Measurements from ENCODE around the gene TLNRD1. TPM values are rescaled to one million over a fixed set of nuclear protein-coding genes. Genes with fewer than 3 reads are reported as not detected.
"Not testable (repeated sequence)": the region's sequence is repeated elsewhere in the genome, so short reads cannot be mapped to it uniquely, and the experiment has no call there.

Gene TLNRD1
- polyA plus RNA-seq (ENCODE audit: insufficient read length in 3 of 3): 10 to 100 TPM in 1 of 3 donors, 1 to 10 TPM in 2; 7.6 to 12.2 (median 9.6) TPM
- long read RNA-seq, donor 1, full-length matches to known transcripts: 25 of 25 reads
- long read RNA-seq, donor 1, partial matches to known transcripts: 0 of 25 reads
- long read RNA-seq, donor 1, other reads (novel, unspliced or antisense): 0 of 25 reads
- long read RNA-seq, donor 2, full-length matches to known transcripts: 25 of 25 reads
- long read RNA-seq, donor 2, partial matches to known transcripts: 0 of 25 reads
- long read RNA-seq, donor 2, other reads (novel, unspliced or antisense): 0 of 25 reads
- long read RNA-seq, donor 3, full-length matches to known transcripts: 39 of 39 reads
- long read RNA-seq, donor 3, partial matches to known transcripts: 0 of 39 reads
- long read RNA-seq, donor 3, other reads (novel, unspliced or antisense): 0 of 39 reads
- long read RNA-seq, donor 4, full-length matches to known transcripts: 25 of 25 reads
- long read RNA-seq, donor 4, partial matches to known transcripts: 0 of 25 reads
- long read RNA-seq, donor 4, other reads (novel, unspliced or antisense): 0 of 25 reads
- long read RNA-seq, donor 5, full-length matches to known transcripts: 21 of 21 reads
- long read RNA-seq, donor 5, partial matches to known transcripts: 0 of 21 reads
- long read RNA-seq, donor 5, other reads (novel, unspliced or antisense): 0 of 21 reads
- long read RNA-seq, donor 6, full-length matches to known transcripts: 30 of 30 reads
- long read RNA-seq, donor 6, partial matches to known transcripts: 0 of 30 reads
- long read RNA-seq, donor 6, other reads (novel, unspliced or antisense): 0 of 30 reads
- long read RNA-seq, donor 7, full-length matches to known transcripts: 46 of 46 reads
- long read RNA-seq, donor 7, partial matches to known transcripts: 0 of 46 reads
- long read RNA-seq, donor 7, other reads (novel, unspliced or antisense): 0 of 46 reads
- long read RNA-seq, donor 8, full-length matches to known transcripts: 15 of 15 reads
- long read RNA-seq, donor 8, partial matches to known transcripts: 0 of 15 reads
- long read RNA-seq, donor 8, other reads (novel, unspliced or antisense): 0 of 15 reads
- long read RNA-seq, donor 9, full-length matches to known transcripts: 34 of 34 reads
- long read RNA-seq, donor 9, partial matches to known transcripts: 0 of 34 reads
- long read RNA-seq, donor 9, other reads (novel, unspliced or antisense): 0 of 34 reads
- long read RNA-seq, donor 10, full-length matches to known transcripts: 29 of 29 reads
- long read RNA-seq, donor 10, partial matches to known transcripts: 0 of 29 reads
- long read RNA-seq, donor 10, other reads (novel, unspliced or antisense): 0 of 29 reads
- long read RNA-seq, donor 11, full-length matches to known transcripts: 24 of 24 reads
- long read RNA-seq, donor 11, partial matches to known transcripts: 0 of 24 reads
- long read RNA-seq, donor 11, other reads (novel, unspliced or antisense): 0 of 24 reads
- long read RNA-seq, donor 12, full-length matches to known transcripts: 33 of 33 reads
- long read RNA-seq, donor 12, partial matches to known transcripts: 0 of 33 reads
- long read RNA-seq, donor 12, other reads (novel, unspliced or antisense): 0 of 33 reads
- long read RNA-seq, donor 13, full-length matches to known transcripts: 14 of 14 reads
- long read RNA-seq, donor 13, partial matches to known transcripts: 0 of 14 reads
- long read RNA-seq, donor 13, other reads (novel, unspliced or antisense): 0 of 14 reads
- long read RNA-seq, donor 14: 0 reads
- long read RNA-seq, donor 15: 0 reads
- long read RNA-seq, donor 16, full-length matches to known transcripts: 29 of 29 reads
- long read RNA-seq, donor 16, partial matches to known transcripts: 0 of 29 reads
- long read RNA-seq, donor 16, other reads (novel, unspliced or antisense): 0 of 29 reads

- DNase-seq: peak; percentile 92
Measured at GRCh38 chr15:81000624-81001151, at the start of gene TLNRD1. Gene TLNRD1 (plus strand): TSS chr15:81000923. CDS start chr15:81002272, 1,349 bp downstream.

DNA sequence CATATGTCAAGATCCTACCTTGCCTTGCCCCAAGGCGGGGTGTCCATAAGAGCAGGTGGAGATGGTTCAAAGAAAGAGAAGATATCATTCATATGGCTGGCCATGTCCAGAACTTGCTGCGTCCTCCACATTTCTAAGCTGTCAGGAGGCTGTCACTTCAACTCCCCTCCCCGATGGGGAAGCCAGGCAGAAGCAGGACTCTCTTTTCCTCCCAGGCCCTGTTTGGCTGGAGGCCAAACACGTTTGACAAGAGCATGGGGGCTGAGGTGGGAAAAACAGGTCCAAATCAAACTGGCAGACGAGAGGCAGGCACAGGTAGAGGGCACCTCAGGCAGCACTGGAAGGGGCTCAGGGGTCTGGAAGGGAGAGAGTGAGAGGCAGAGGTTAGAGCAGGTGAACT is 48.8 kb upstream of the TLNRD1 start:
- no peak for DNase-seq

- no peak for DNase-seq
Measured at GRCh38 chr15:80953001-80953952, 47.4 kb upstream of the TLNRD1 start.

- DNase-seq: no peak
Measured at GRCh38 chr15:80953953-80954778, 46.6 kb upstream of the TLNRD1 start.

DNA sequence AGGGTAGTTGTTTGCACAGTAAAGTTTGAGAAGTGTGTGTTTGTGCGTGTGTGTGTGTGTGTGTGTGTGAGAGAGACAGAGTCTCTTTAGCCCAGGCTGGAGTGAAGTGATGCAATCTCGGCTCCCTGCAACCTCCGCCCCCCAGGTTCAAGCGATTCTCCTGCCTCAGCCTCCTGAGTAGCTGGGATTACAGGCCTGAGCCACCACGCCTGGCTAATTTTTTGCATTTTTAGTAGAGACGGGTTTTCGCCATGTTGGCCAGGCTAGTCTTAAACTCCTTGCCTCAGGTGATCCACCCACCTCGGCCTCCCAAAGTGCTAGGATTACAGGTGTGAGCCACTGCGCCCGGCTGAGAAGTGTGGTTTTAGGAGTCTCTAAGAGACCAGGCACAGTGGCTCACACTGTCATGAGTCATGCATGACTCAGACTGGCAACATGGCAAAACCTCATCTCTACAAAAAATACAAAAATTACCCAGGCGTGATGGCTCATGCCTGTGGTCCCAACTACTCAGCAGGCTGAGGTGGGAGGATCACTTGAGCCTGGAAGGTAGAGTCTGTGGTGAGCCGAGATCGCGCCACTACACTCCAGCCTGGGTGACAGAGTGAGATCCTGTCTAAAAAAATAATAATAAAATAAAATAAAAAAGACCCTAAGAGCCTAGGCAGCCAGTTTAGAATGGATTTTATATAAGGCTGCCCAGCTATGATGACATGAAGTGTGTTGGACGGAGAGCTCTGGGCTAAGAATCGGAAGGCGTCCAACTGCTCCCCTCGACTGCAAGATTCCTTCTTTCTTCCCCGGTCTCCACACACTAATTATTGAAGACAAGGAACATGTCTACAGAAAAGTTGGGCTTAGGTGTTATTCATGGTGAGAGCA is 44.9 kb upstream of the TLNRD1 start:
- not testable (repeated sequence) for DNase-seq

GRCh38 chr15:80957556-80957955 is 43.2 kb upstream of the TLNRD1 start:
- DNase-seq: no peak

GRCh38 chr15:80957976-80958375 is 42.7 kb upstream of the TLNRD1 start:
- no peak for DNase-seq

- DNase-seq: no peak
Measured at GRCh38 chr15:80958818-80959495, 41.8 kb upstream of the TLNRD1 start.

- not testable (repeated sequence) for DNase-seq
Measured at GRCh38 chr15:80965454-80965853, 35.3 kb upstream of the TLNRD1 start.

DNA sequence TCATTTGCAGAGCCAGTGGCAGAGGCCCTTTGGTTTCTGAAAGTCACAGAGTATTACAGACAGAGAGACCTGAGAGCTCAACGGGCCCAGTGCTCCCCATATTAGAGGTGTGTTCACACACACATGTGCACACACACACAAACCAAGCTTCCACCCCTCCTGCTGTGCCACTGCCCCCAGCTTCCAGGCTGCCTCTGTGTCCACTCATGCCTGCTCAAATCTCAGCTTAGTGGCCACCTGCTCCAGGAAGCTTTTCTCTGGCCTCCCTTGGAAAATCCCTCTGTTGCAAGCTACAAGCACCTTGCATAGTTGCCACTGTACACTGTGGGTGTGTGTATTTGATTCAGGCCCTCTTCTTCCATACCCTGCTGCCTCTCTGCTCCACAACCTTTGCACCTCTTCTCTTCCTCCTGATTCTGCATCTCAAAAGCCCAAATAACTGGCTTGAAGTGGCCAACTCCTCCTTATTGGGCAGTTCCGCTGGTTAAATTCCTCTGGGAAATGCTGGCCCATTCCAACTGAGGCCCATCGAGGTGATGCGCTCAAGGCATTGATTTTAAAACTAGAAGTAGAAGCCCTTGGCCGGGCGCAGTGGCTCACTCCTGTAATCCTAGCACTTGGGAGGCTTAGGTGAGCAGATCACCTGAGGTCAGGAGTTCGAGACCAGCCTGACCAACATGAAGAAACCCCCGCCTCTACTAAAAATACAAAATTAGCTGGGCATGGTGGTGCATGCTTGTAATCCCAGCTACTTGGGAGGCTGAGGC is 34.1 kb upstream of the TLNRD1 start:
- DNase-seq: no peak

DNA sequence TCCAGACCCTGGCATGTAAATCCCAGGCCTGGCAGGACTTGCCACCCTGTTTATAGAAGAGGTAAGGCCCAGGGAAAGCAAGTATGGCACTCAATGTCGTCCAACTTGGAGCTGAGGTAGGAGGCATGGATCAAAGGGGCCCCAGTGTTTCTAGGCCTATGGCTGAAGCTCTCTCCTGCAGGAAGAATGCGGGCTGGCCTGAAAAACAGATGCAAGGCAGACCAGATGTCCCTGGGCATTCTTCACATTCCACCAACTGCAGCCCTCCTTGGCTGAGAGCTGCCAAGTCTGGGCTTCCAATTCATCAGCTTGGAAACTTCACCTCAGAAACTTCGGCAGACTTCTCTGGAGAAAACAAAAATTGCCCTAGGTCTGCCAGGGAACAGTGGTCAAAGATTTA is 33.3 kb upstream of the TLNRD1 start:
- peak; percentile 27 for DNase-seq

GRCh38 chr15:80967991-80968510 is 32.7 kb upstream of the TLNRD1 start:
- no peak for DNase-seq

- no peak for DNase-seq
Measured at GRCh38 chr15:80969316-80969715, 31.4 kb upstream of the TLNRD1 start.

DNA sequence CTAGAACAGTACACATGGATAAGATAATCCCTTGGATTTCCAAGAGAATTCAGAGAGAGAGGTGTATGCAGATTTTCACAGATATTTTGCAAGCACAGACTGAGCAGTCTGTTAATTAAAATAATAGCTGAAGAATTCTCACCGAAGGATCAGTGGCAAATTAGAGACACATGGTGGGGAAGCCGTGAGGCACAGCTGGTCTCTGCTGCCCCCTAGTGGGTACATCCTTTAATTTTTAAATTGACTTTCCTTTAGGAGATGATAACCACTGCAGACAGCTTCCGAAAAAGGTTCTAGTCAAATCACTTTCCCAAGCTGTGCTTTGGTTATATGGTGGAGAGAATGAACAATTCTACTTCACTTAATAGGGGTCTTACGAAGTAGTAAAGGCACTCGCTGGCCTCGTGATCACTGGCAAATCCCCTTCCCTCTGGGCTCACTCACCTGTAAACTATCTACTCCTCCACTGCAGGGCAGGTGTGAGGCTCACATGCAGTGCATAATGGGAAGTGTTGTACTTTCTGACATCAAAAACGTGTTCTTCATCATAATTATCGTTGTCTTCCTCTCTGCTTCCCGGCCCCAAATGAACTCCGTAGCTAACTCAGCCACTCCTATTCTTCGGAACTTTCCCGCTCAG is 30.6 kb upstream of the TLNRD1 start:
- peak; percentile 59 for DNase-seq

- no peak for DNase-seq
Measured at GRCh38 chr15:80970658-80971057, 30.1 kb upstream of the TLNRD1 start.
